GM12878 (cell line): ENCODE results near the gene MSI2.

Source experiments
- BCLAF1 ChIP-seq: fragments of 450-650 bp; IDR thresholded peaks from 2 replicates; pipeline ENCODE4 v1.6.1; 2017; ENCODE audit warnings: antibody characterized with exemption, mild to moderate bottlenecking, moderate library complexity
- E2F8 ChIP-seq: fragments of 450-650 bp; IDR thresholded peaks from 2 replicates; pipeline ENCODE4 v1.6.1; 2018; ENCODE audit warnings: mild to moderate bottlenecking, low read depth, moderate library complexity; ENCODE audit not compliant: partially characterized antibody
- JUND ChIP-seq: IDR thresholded peaks from 2 replicates; pipeline ENCODE4 v1.6.1; 2012; ENCODE audit warnings: low read depth, mild to moderate bottlenecking, low read length, improper control_type of control experiment, moderate library complexity
- NRF1 ChIP-seq: conservative IDR thresholded peaks from 2 replicates; pipeline ENCODE4 v1.6.1; 2011; ENCODE audit warnings: mild to moderate bottlenecking, low read depth, low read length, improper control_type of control experiment
- POLR2A ChIP-seq: IDR thresholded peaks from 2 replicates; pipeline ENCODE4 v1.6.1; 2011; ENCODE audit warnings: low read depth, mild to moderate bottlenecking, low read length
- POLR2AphosphoS5 ChIP-seq: IDR thresholded peaks from 2 replicates; pipeline ENCODE4 v1.6.1; 2011; ENCODE audit warnings: mild to moderate bottlenecking, low read length, inconsistent platforms
- STAT1 ChIP-seq: fragments of 450-650 bp; conservative IDR thresholded peaks from 2 replicates; pipeline ENCODE4 v1.6.1; 2014; ENCODE audit warnings: antibody characterized with exemption, mild to moderate bottlenecking
- USF2 ChIP-seq: IDR thresholded peaks from 2 replicates; pipeline ENCODE4 v1.6.1; 2011; ENCODE audit warnings: low read depth, low read length, improper control_type of control experiment, borderline replicate concordance
- ZBTB4 ChIP-seq: fragments of 450-650 bp; formaldehyde crosslinking; IDR thresholded peaks from 2 replicates; pipeline ENCODE4 v1.4.0; 2022; ENCODE audit warnings: mild to moderate bottlenecking, moderate library complexity
- ZNF24 ChIP-seq: fragments of 450-650 bp; IDR thresholded peaks from 2 replicates; pipeline ENCODE4 v1.6.1; 2017; ENCODE audit warnings: antibody characterized with exemption, mild to moderate bottlenecking
- ZNF274 ChIP-seq: IDR thresholded peaks from one replicate; pipeline ENCODE4 v1.8.0; 2011; ENCODE audit not compliant: insufficient read length, insufficient read depth
- TF ChIP-seq, protein P1 (sequence below), 3 experiments: IDR thresholded peaks in 2 of 3; conservative IDR thresholded peaks in 1 of 3; 2 replicates each; pipeline ENCODE4 v1.5.1; 2011; ENCODE audit warnings: low read depth in 3 of 3, low read length in 3 of 3, mild to moderate bottlenecking in 3 of 3, control low read depth in 2 of 3, moderate library complexity in 2 of 3, inconsistent platforms in 1 of 3, mixed read lengths in 1 of 3; ENCODE audit not compliant: control insufficient read depth in 2 of 3, insufficient read depth in 1 of 3; ENCODE audit errors: extremely low read depth in 1 of 3

DNA sequence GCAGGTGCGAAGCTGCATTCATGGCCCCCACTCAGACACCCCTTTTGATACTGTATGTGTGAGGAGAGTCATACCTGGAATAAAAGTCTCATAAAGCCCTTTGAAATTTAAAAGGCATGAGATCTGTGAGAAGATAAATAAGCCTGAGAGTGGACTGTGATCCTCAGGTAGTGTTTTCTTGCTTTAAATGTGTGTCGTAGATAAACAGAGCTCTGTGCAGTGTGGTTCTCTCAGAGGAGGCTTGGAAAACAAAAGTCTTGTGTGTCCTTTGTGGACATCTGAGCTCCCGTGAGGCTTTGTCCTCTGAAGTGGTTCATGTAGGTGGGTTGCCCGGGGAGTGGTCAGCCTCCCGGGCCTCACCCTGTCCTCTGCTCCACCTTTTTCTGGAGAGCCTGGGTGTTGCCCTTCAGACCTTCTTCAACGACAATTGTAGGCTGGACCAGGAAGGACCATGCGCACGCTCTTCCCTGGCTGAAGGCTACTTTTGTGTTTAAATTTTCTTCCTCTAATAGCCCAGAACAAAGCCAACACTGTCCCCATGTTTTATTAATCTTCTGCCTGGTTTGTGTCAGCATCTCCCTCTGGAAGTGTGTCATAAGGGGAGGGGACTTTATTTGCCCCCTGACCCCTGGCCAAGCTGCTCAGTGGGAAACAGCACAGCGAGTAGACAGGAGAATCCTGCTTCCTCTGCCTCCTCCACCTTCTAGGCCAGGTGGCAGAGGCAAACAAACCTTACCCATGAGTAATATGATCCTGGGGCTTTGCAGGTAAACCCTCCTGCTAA, 151.2 kb downstream of the MSI2 start:
- no peak for TF ChIP-seq STAT1
- no peak for TF ChIP-seq POLR2A
- TF ChIP-seq BCLAF1 = no peak
- TF ChIP-seq, protein P1, sequence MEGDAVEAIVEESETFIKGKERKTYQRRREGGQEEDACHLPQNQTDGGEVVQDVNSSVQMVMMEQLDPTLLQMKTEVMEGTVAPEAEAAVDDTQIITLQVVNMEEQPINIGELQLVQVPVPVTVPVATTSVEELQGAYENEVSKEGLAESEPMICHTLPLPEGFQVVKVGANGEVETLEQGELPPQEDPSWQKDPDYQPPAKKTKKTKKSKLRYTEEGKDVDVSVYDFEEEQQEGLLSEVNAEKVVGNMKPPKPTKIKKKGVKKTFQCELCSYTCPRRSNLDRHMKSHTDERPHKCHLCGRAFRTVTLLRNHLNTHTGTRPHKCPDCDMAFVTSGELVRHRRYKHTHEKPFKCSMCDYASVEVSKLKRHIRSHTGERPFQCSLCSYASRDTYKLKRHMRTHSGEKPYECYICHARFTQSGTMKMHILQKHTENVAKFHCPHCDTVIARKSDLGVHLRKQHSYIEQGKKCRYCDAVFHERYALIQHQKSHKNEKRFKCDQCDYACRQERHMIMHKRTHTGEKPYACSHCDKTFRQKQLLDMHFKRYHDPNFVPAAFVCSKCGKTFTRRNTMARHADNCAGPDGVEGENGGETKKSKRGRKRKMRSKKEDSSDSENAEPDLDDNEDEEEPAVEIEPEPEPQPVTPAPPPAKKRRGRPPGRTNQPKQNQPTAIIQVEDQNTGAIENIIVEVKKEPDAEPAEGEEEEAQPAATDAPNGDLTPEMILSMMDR (IDR thresholded peaks at IDR 0.05 in 2 of 3, conservative IDR thresholded peaks at IDR 0.05 in 1 of 3; ENCODE audit: control insufficient read depth in 2 of 3, extremely low read depth in 1 of 3, insufficient read depth in 1 of 3, low read depth in 3 of 3, low read length in 3 of 3) = no peak
- TF ChIP-seq NRF1 = no peak
- no peak for TF ChIP-seq JUND
- TF ChIP-seq E2F8 = no peak
- no peak for TF ChIP-seq USF2
- TF ChIP-seq ZNF24 = no peak
- TF ChIP-seq ZBTB4 (CRISPR knock-in tag) = no peak
- no peak for TF ChIP-seq ZNF274
- no peak for TF ChIP-seq POLR2AphosphoS5
